Choroid plexus epithelial cell (primary cell): Measurements from ENCODE around the gene PLTP.
"Not testable (repeated sequence)": the region's sequence is repeated elsewhere in the genome, so short reads cannot be mapped to it uniquely, and the experiment has no call there.

ENCODE experiments used
- DNase-seq: peaks from one replicate; pipeline ENCODE4 v3.0.0-alpha.2; 2010; ENCODE audit warnings: low read depth
- H3K4me3 ChIP-seq: 2 replicates; pipeline ENCODE4 v1.5.1; 2011; ENCODE audit warnings: low read depth, mild to moderate bottlenecking, control low read depth, low read length, moderate library complexity
- CTCF ChIP-seq: conservative IDR thresholded peaks from 2 replicates; pipeline ENCODE4 v1.5.1; 2011; ENCODE audit warnings: low read depth, mild to moderate bottlenecking, control low read depth, inconsistent platforms, low read length, moderate library complexity

PLTP gene

GRCh38 chr20:45911486-45912343, at the start of gene PLTP:
PLTP (minus strand) TSS chr20:45912155; CDS start chr20:45911452, 703 bp downstream.
- TF ChIP-seq CTCF = no peak
- peak within 1 kb of the TSS; percentile 80 for H3K4me3 ChIP-seq
- DNase-seq = peak; percentile 82

GRCh38 chr20:45959956-45960630, 48.1 kb upstream of the PLTP start:
- H3K4me3 ChIP-seq = no peak overlapping the region
- no peak for DNase-seq
- no peak for TF ChIP-seq CTCF

GRCh38 chr20:45959126-45959525, 47.2 kb upstream of the PLTP start:
- TF ChIP-seq CTCF = no peak
- DNase-seq = no peak
- no peak overlapping the region for H3K4me3 ChIP-seq

- TF ChIP-seq CTCF = no peak
- no peak overlapping the region for H3K4me3 ChIP-seq
- DNase-seq = no peak
Observed at GRCh38 chr20:45958593-45958992, 46.6 kb upstream of the PLTP start.

- TF ChIP-seq CTCF = no peak
- no peak for DNase-seq
- H3K4me3 ChIP-seq = no peak overlapping the region
Observed at GRCh38 chr20:45957021-45957941, 45.3 kb upstream of the PLTP start.

- not testable (repeated sequence) for DNase-seq, H3K4me3 ChIP-seq
Observed at GRCh38 chr20:45956326-45956725, 44.4 kb upstream of the PLTP start.

- TF ChIP-seq CTCF = no peak
- no peak overlapping the region for H3K4me3 ChIP-seq
Observed at GRCh38 chr20:45953672-45954071, 41.7 kb upstream of the PLTP start.

More at GRCh38 chr20:45953672-45954071, 41.7 kb upstream of the PLTP start:
- DNase-seq = no peak
